Stomach smooth muscle (tissue), 2 donors: ENCODE results near the gene MLC1.

Experiments used
- H3K27ac ChIP-seq: one replicate; pipeline ENCODE4 v1.7.0; 2013; ENCODE audit warnings: mild to moderate bottlenecking, low read length, inconsistent platforms
- H3K27me3 ChIP-seq, 2 donors: one replicate each; pipeline ENCODE4 v1.7.0; 2013; ENCODE audit warnings: low read length in 2 of 2; ENCODE audit not compliant: insufficient read depth in 2 of 2, control insufficient read depth in 1 of 2
- H3K36me3 ChIP-seq, 2 donors: one replicate each; pipeline ENCODE4 v1.7.0; 2013; ENCODE audit warnings: low read length in 2 of 2; ENCODE audit not compliant: control insufficient read depth in 2 of 2, insufficient read depth in 2 of 2
- H3K4me1 ChIP-seq: one replicate; pipeline ENCODE4 v1.7.0; 2013; ENCODE audit warnings: low read length; ENCODE audit not compliant: control insufficient read depth, insufficient read depth
- H3K4me3 ChIP-seq, 2 donors: one replicate each; pipeline ENCODE4 v1.7.0; 2013; ENCODE audit warnings: low read length in 2 of 2
- H3K9ac ChIP-seq, 2 donors: one replicate each; pipeline ENCODE4 v1.7.0; 2013; ENCODE audit warnings: low read length in 2 of 2, mild to moderate bottlenecking in 1 of 2
- H3K9me3 ChIP-seq, 2 donors: one replicate each; pipeline ENCODE4 v1.7.0; 2013; ENCODE audit warnings: low read length in 2 of 2; ENCODE audit not compliant: control insufficient read depth in 2 of 2
- donor health status: healthy.
- donor health status: Pancreatic carcinoma.

The MLC1 gene

DNA sequence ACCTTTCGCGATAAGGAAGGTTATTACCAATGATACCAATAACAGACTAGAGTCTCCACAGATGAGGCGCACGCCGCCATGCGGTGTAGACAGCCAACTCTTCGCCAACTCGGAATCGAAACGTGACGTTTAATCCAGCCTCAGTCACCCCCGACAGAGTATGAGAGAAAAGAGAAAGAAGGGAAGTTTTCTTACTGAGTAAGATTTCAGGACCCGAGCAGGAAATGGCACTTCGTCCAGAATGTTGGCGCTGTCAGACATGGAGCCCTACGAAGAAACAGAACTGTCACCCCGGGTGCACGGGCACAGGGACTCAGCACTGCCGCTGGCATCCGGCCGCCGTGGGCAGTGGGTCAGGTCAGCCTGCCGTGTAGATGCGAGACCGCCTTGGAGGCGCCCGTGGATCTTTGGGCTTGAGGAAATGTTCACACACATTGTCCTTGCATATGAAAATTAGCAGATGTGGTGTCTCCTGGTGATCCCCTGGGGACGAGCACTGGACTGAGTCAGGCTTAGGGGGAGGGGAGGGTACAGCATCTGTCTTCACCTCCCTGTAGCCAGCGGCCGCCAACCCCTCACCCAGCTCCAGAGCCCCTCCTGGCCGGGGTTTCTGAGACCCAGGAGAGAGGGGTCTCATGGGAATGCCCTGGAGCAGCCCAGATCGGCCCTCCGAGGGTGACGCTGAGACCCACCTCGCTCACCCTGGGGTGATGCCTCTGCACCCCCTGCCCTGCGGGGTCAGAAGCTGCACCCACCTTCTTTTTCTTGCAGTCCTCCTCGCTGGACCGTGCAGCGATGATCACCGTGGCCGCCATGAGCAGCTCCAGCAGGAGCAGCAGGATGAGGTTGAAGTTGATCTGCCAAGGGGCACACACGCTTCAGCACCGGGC lies 8.3 kb downstream of the MLC1 start:
- no peaks in the 10 kb centered on the region for H3K4me1 ChIP-seq
- peaks cover 0 to 4% of the 10 kb centered on the region in 2 donors for H3K27me3 ChIP-seq
- H3K27ac ChIP-seq, result no peak overlapping the region
- no peak overlapping the region for H3K9ac ChIP-seq
- no peak overlapping the region for H3K4me3 ChIP-seq
- no peaks in the 10 kb centered on the region for H3K36me3 ChIP-seq
- H3K9me3 ChIP-seq, result no peaks in the 10 kb centered on the region

- no peak overlapping the region for H3K9ac ChIP-seq
- no peaks in the 10 kb centered on the region for H3K4me1 ChIP-seq
- no peaks in the 10 kb centered on the region for H3K9me3 ChIP-seq
- no peak overlapping the region for H3K4me3 ChIP-seq
- no peak overlapping the region for H3K27ac ChIP-seq
- H3K27me3 ChIP-seq, result peaks cover 0 to 2% of the 10 kb centered on the region in 2 donors
- no peaks in the 10 kb centered on the region for H3K36me3 ChIP-seq
Measured at GRCh38 chr22:50074551-50075530, 10.4 kb downstream of the MLC1 start.

DNA sequence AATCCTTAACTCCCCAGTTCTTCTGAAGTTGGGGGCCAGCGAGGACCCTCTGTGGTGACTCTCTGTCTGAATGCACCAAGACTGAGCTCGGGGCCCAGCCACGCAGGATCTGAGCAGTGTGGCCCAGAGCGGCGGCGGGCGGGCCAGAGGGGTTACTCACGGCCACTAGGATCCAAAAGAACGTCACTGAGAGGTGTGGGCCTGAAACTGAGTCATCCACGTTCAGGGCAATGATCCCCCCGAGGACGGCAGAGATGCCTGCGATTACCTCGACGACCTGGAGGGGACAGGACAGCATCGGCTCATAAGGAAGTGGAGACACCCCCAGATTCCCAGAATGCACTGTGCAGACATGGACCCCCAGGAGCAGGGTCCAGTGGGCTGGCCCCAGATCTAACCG lies 11.2 kb downstream of the MLC1 start:
- H3K4me3 ChIP-seq, result no peak overlapping the region
- no peak overlapping the region for H3K27ac ChIP-seq
- peaks cover 0 to 2% of the 10 kb centered on the region in 2 donors for H3K27me3 ChIP-seq
- H3K9me3 ChIP-seq, result no peaks in the 10 kb centered on the region
- H3K36me3 ChIP-seq, result no peaks in the 10 kb centered on the region
- H3K4me1 ChIP-seq, result no peaks in the 10 kb centered on the region
- H3K9ac ChIP-seq, result no peak overlapping the region

- no peaks in the 10 kb centered on the region for H3K9me3 ChIP-seq
- no peak overlapping the region for H3K9ac ChIP-seq
- no peaks in the 10 kb centered on the region for H3K4me1 ChIP-seq
Measured at GRCh38 chr22:50072714-50073538, 12.3 kb downstream of the MLC1 start.

DNA sequence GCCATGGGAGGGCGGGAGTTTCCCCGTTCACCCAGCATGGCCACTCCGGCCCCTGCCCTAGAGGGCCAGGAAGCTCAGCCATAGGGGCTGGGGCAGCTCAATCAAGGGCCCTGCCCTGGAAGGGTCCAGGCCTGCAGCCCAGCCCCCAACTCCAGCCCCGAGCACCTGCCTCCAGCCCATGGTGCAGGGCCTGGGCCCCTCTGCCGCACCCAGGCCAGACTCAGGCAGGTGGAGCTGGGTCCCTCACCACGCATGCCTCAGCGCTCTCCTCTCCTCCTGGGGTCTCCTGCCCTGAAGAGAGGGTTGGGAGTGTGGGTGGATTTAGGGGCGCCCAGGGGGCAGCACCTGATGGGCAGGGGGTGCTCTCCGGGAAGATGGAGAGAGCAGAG lies 13.1 kb downstream of the MLC1 start:
- H3K4me3 ChIP-seq, result no peak overlapping the region
- H3K27me3 ChIP-seq, result peaks cover 0 to 2% of the 10 kb centered on the region in 2 donors
- H3K9me3 ChIP-seq, result no peaks in the 10 kb centered on the region
- H3K9ac ChIP-seq, result no peak overlapping the region
- no peak overlapping the region for H3K27ac ChIP-seq
- H3K36me3 ChIP-seq, result no peaks in the 10 kb centered on the region
- H3K4me1 ChIP-seq, result no peaks in the 10 kb centered on the region

More at GRCh38 chr22:50072714-50073538, 12.3 kb downstream of the MLC1 start:
- Histone ChIP-seq H3K36me3 (no peaks in the 10 kb centered on the region), H3K27ac (no peak overlapping the region), H3K4me3 (no peak overlapping the region), H3K27me3 (peaks cover 0 to 2% of the 10 kb centered on the region in 2 donors)

DNA sequence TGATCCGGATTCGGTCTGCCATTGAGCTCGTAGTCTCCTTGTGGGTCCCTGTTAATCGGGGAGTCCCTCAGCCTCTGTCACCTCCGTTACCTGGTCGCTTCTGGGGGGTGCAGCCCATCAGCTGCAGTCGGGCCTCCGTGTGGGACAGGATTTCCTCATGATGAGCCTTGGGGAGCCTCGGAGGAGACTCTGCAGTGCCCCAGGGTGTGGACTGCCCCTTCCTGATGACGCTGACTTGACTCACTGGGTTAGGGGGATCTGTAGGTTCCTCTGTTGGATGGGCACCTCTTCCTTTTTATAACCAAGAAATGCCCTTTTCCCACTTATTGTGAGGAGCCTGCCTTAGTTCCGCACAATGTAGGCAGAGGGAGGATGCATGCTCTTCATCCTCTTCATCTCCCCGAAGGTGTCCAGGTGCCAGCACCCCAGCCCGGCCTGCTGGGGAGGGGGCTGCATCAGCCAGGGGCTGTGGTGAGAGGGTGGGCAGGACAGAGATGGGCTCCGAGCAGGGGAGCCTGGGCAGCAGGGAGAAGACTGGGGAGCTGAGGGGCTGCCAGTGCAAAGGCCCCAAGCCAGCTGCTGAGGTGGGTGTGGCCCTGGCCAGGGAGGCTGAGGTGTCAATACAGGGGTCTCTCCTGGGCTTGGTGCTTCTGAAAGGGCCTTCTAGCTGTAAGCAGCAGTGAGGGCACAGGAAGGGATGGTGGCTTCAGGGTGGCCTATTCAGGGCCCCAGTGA lies 13.6 kb downstream of the MLC1 start:
- Histone ChIP-seq H3K4me1 (no peaks in the 10 kb centered on the region), H3K27ac (no peak overlapping the region), H3K27me3 (peaks cover 0 to 2% of the 10 kb centered on the region in 2 donors), H3K4me3 (no peak overlapping the region), H3K9ac (no peak overlapping the region), H3K9me3 (no peaks in the 10 kb centered on the region), H3K36me3 (no peaks in the 10 kb centered on the region)

- Histone ChIP-seq H3K4me3 (no peak overlapping the region), H3K9ac (no peak overlapping the region), H3K36me3 (no peaks in the 10 kb centered on the region), H3K27me3 (peaks cover 0 to 2% of the 10 kb centered on the region in 2 donors), H3K9me3 (no peaks in the 10 kb centered on the region), H3K4me1 (no peaks in the 10 kb centered on the region), H3K27ac (no peak overlapping the region)
Measured at GRCh38 chr22:50070366-50070765, 14.9 kb downstream of the MLC1 start.

GRCh38 chr22:50068096-50068495 lies 17.1 kb downstream of the MLC1 start:
- H3K27ac ChIP-seq, result no peak overlapping the region
- H3K27me3 ChIP-seq, result peaks cover 0 to 6% of the 10 kb centered on the region in 2 donors
- H3K4me1 ChIP-seq, result no peaks in the 10 kb centered on the region

GRCh38 chr22:50067244-50067643 lies 18.0 kb downstream of the MLC1 start:
- no peaks in the 10 kb centered on the region for H3K9me3 ChIP-seq
- H3K27ac ChIP-seq, result no peak overlapping the region
- peaks cover 0 to 5% of the 10 kb centered on the region in 2 donors for H3K27me3 ChIP-seq
- no peak overlapping the region for H3K9ac ChIP-seq
- H3K36me3 ChIP-seq, result no peaks in the 10 kb centered on the region
- no peak overlapping the region for H3K4me3 ChIP-seq
- H3K4me1 ChIP-seq, result no peaks in the 10 kb centered on the region

More at GRCh38 chr22:50068096-50068495, 17.1 kb downstream of the MLC1 start:
- no peaks in the 10 kb centered on the region for H3K9me3 ChIP-seq
- H3K36me3 ChIP-seq, result no peaks in the 10 kb centered on the region
- no peak overlapping the region for H3K4me3 ChIP-seq
- H3K9ac ChIP-seq, result no peak overlapping the region
